ENCODE results near the gene NGLY1. TPM values are rescaled to one million over a fixed set of nuclear protein-coding genes. Genes with fewer than 3 reads are reported as not detected.

NGLY1 gene
- total and polyA plus RNA-seq, 2 of the 8 experiments (the other 6 are each of a cell fraction or from before 2014, with no cell fraction given) = 3.1 to 24.8 TPM

GRCh38 chr3:25678581-25678980 lies 104.7 kb downstream of the NGLY1 start (continued):
- TF ChIP-seq, protein P1, sequence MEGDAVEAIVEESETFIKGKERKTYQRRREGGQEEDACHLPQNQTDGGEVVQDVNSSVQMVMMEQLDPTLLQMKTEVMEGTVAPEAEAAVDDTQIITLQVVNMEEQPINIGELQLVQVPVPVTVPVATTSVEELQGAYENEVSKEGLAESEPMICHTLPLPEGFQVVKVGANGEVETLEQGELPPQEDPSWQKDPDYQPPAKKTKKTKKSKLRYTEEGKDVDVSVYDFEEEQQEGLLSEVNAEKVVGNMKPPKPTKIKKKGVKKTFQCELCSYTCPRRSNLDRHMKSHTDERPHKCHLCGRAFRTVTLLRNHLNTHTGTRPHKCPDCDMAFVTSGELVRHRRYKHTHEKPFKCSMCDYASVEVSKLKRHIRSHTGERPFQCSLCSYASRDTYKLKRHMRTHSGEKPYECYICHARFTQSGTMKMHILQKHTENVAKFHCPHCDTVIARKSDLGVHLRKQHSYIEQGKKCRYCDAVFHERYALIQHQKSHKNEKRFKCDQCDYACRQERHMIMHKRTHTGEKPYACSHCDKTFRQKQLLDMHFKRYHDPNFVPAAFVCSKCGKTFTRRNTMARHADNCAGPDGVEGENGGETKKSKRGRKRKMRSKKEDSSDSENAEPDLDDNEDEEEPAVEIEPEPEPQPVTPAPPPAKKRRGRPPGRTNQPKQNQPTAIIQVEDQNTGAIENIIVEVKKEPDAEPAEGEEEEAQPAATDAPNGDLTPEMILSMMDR (IDR thresholded peaks at IDR 0.05; ENCODE audit: control extremely low read depth in 1 of 3, insufficient read depth in 1 of 3, low read depth in 1 of 3, low read length in 3 of 3) = no peak
- no peak for TF ChIP-seq JUND (IDR thresholded peaks at IDR 0.05; ENCODE audit: low read length)
- no peak for TF ChIP-seq SAP30 (IDR thresholded peaks at IDR 0.05; ENCODE audit: insufficient read depth, insufficient replicate concordance, low read length)
- no peak for TF ChIP-seq RNF2 (IDR thresholded peaks at IDR 0.05; ENCODE audit: borderline replicate concordance, low read depth, low read length, missing control alignments, poor library complexity, severe bottlenecking)
- no peak for TF ChIP-seq ASH2L (IDR thresholded peaks at IDR 0.05; ENCODE audit: low read length)
- no peak for TF ChIP-seq SIX5 (IDR thresholded peaks at IDR 0.05; ENCODE audit: low read depth, low read length)
- no peak for TF ChIP-seq CREB1 (IDR thresholded peaks at IDR 0.05)
- no peak for TF ChIP-seq EZH2 (IDR thresholded peaks at IDR 0.05; ENCODE audit: low read depth, low read length, severe bottlenecking)
- no peak for TF ChIP-seq CEBPB (IDR thresholded peaks at IDR 0.05; ENCODE audit: low read depth, low read length)
- TF ChIP-seq SRF (IDR thresholded peaks at IDR 0.05; ENCODE audit: low read depth, low read length) = no peak
- no peak for TF ChIP-seq PHF8 (conservative IDR thresholded peaks at IDR 0.05; ENCODE audit: low read depth, low read length)
- no peak for TF ChIP-seq POLR2AphosphoS5 (IDR thresholded peaks at IDR 0.05; ENCODE audit: low read depth, low read length)
